TTC549 (cell line): Measurements from ENCODE around the gene CACNA2D4.

ENCODE experiments used
- FAIRE-seq: peaks from 2 replicates; lab custom pipeline; 2012; peaks lifted over from hg19 to GRCh38; lab: Jason Lieb, UNC

The CACNA2D4 gene

DNA sequence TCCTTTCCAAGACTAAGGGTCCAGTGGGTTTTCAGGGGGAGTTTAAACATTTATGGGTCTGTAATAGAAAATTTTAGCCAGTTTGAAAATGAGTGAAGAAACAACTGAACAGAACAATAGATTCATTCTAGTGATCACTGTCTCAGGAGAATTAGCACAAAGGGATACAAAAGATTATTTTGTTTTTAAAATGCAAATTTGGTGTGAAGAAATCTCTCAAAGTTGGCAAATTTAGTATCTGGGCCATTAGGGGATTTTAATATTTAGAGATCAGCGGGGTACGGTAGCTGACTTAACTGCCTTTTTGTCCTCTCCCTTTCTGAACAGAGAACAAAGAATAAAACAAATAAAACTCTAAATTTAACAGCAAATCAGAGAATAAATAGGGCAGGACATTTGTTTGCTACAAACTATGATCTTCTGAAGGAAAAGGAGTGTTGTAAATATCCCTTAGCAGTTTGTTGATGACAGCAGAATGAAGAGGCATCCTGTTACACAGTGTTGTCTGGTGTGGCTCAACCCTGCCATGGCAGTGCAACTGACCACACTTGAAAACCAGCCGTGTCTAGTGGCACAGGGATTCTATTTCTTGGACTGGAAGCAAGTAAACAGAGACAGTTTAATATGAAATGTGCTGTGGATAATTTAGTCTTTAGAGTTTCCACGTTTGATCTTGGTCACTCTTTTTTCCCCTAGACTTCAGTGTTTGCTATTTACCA is 144.4 kb downstream of the CACNA2D4 start:
- FAIRE-seq, result no peak

DNA sequence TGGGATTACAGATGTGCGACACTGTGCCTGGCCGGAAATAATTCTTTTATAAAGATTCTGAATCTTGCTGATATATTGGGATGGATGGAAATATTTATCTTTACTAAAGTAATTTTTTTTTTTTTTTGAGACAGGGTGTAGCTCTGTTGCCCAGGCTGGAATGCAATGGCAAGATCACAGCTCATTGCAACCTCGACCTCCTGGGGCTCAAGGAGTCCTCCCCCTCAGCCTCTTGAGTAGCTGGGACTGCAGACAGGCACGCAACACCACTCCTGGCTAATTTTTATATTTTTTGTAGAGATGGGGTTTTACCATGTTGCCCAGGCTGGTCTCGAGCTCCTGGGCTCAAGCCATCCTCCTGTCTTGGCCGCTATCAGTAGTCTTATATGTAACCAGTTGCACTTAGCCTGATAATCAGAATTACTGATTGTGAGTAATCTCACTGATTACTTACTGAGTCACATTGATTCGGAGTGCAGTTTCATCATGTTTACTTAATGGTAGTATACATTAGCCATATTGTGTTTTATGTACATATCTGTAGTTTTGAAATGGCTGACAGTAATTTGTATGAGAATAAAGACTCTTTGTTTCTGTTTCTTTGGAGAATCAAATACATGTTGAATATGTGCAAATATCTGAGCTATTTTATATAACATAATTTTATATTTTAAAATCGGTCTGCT is 148.5 kb downstream of the CACNA2D4 start:
- no peak for FAIRE-seq

DNA sequence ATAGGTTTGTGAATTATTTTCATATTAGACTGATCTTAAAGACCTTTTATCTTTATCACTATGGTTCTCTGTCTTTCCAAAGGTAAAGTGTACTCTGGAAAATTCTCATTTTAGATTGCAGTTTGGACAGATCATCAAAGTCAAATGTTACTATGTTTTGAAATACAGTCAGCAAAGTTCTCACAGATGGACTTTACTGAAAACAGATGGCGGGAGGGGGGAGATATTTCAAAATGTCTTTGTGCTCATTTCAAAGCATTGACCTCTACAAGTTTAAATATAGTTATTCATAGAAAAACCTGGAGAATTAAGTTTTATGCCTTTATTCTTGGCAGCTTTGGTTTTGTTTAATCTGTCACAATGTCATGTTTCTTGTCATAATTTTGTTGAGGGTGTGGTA is 149.8 kb downstream of the CACNA2D4 start:
- no peak for FAIRE-seq

DNA sequence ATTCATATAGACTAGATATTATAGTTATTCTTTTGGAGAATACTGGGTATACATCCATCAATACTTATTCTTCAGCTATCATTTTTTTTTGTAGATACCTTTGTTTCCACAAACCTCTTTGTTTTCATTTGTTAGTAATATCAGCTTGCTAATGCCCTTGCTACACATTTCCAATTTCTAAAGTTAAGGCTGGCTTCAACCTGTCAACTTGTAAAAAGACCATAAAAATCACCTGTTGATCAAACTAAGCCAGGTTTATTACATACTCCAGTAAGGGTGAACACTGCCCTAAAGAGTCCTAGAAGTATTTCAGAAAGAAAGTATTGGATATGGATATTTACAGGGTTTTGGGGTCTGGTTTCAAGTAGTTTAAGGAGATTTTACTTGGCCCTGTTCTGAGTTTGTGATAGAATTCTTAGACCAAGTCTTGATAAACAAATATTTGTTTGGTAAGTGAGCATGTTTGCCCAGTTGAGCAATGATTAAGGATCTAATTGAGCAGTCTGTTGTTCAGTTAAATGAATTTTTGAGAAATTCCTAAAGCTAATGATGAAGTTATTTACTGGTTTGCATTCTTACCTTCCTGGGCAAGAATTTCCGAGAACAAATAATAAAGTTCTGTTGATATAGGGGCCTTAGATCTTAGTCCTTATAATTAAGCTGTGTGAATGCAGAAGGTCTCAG is 150.9 kb downstream of the CACNA2D4 start:
- FAIRE-seq, result no peak

DNA sequence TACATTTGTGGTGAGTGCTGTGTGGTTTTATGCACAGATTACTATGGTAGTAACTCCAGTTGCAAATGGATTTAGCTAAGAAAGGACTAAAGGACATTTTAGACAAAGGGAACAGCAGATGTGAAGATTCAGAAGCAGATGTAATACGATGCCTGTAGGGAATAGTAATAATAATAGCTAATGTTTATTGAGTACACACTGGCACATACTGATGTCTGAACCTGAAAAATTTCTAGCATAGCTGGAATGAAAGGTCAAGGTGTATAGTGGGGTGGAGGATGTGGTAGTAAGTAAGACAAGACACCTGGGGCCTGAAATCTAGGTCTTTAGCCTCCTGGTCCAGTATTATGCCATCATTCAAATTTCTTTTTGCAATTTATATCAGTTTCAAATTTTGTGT is 152.3 kb downstream of the CACNA2D4 start:
- FAIRE-seq, result no peak

DNA sequence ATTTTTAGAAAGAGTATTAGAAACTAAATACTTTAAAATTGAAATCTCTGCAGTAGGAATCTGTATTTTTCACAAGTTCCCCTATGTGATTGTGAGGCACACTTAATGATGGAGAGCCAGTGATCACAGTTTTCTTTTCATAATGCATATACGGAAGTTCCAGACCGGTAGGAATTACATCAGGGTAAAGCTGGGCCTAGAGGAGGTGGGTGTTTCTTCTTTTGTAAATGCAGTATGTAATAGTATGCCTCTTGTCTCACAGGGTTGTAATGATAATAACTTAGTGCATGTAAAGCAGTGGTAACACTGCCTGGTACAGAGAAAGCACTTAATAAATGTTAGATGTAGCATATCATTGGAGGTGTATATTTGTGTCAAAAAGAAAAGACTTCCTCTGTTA is 155.3 kb downstream of the CACNA2D4 start:
- no peak for FAIRE-seq

DNA sequence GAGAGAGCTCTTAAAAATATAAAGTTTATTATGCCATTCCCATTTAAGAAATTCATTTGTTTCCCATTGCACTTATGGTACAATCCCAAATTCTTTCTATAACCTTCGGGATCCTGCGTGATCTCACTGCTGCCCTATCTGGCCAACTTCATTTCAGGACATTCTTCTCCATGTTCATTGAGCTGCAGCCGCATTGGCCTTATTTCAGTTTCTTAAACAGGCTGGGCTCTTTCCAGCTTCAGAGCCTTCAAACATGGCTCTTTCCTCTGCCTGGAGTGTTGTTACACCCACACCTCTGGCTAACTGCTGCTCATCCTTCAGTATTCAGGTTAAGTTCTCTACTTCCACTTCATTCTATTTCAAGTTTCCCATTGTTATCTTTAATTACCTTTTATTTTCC is 156.6 kb downstream of the CACNA2D4 start:
- FAIRE-seq, result no peak

DNA sequence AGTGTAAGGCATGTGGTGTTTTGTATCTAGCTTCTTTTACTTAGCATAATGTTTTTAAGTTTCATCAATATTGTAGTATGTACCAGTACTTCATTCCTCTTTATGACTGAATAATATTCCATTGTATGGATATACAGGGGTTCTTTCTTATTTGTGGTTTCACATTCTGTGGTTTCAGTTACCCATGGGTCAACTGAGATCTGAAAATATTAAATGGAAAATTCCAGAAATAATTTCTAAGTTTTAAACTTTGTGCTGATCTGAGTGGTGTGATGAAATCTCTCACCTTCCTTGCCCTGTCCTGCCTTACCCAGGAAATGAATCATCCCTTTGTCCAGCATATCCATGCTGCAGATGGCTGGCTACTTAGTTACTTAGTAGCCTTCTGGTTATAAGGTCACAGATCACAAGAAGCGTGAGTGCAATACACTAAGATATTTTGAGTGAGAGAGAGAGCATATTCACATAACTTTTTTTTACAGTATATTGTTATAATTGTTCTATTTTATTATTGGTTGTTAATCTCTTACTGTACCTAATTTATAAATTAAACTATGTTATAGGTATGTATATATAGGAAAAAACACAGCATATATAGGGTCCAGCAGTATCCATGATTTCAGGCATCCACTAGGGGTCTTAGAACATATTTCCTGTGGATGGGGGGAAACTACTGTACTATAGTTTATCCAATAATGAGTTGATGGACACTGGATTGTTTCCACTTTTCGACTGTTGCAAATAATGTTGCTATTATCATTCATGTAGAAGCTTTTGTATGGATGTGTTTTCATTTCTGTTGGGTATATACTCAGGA is 157.7 kb downstream of the CACNA2D4 start:
- FAIRE-seq, result no peak

DNA sequence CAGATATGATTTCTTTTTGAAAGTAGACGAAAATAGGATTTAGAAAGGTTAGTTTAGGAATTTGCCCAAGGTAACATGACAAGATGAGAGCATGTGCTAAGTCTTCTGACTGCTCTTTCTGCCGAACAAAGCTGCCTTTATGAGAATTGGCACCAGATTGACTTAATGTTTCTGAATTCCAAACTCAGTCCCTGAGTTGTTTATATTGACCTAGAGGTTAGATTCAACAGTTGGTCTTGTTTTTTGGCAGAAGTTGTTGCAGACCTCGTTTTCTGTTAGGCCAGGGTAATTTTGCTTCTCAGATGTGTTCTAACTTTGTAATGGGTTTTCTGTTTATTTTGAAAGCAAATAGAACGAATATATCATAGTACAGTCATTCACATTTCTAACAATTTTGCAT is 159.6 kb downstream of the CACNA2D4 start:
- no peak for FAIRE-seq

DNA sequence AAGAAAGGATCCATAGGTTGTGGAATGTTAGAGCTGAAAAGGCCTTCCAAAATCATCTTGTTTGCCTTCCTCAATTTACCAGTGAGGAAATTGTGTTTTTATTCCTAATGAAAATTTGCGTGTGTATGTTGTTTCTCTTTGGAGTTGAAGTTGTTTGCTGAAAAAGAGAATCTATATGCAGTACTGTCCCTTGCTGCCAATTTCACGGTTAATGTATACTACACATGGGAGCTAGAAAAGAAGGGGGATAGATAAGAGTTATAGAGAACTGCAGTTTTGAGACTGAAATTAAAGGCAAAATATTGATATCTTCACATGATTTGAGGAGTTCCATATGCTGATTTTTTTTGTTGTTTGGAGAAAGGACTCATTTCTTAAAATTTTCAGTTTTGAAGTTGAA is 160.1 kb downstream of the CACNA2D4 start:
- no peak for FAIRE-seq

DNA sequence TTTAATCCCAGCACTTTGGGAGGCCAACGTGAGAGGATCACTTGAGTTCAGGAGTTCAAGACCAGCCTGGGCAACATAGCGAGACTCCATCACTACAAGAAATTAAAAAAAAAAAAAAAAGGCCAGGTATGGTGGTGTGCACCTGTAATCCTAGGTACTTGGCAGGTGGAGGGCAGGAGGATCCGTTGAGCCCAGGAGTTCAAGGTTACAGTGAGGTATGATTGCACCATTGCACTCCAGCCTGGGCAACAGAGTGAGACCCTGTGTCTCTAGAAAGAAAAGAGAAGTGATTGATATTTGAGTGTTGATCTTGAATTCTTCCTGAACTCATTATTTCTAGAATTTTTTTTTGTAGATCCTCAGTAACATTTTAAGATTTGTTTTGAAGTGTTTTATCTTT is 168.2 kb downstream of the CACNA2D4 start:
- FAIRE-seq, result no peak

DNA sequence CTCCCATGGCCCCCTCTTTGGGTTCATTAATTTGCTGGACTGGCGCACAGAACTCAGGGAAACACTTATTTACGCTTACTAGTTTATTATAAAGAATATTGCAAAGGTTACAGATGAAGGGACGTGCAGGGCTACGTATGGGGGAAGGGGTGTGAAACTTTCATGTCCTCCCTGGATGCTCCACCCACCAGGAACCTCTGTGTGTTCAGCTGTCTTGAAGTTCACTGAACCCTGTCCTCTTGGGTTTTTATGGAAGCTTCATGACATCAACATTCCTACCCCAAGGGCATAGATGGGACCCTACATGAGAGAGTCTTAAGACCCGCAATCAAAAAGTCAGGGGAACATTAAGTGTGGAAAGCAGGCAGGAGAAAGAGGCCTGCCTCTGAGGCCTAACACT is 169.4 kb downstream of the CACNA2D4 start:
- FAIRE-seq, result no peak

DNA sequence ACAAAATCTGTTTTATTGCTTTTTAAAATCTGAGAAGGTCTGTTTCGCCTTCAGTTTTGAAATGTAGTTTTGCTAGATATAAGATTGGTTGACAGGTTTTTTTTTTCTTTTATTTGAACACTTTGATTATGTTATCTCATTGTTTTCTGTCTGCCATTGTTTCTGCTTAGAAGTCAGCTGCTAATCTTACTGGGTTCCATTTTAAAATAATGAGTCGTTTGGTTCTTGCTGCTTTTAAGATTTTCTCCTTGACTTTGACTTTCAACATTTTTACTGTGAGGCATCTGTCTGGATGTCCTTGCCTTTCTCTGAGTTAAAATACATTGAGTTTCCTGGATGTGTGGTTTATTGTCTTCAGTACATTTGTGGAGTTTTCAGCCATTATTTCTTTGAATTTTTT is 170.8 kb downstream of the CACNA2D4 start:
- no peak for FAIRE-seq

DNA sequence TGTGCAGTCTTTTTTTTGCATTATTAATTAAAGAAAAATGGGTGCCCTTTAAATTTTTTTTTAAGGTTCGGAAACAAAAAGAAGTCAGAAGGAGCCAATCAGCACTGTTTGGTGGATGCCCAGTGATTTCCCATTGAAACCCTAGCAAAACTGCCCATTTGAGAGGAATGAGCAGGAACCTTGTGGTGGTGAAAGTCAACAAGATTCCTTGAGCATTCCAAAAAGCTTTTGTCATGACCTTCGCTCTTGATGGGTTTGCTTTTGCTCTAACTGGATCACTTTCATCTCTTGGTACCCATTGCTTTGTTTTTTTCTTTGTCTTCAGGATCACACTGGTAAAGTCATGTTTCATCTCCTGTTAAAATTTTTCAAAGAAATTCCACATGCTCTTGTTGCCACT is 173.5 kb downstream of the CACNA2D4 start:
- no peak for FAIRE-seq
